ENCODE results near the gene MGMT. TPM values are rescaled to one million over a fixed set of nuclear protein-coding genes. Genes with fewer than 3 reads are reported as not detected.

The MGMT gene
- total and polyA plus RNA-seq, 9 of the 15 experiments (the other 6 are each of a cell fraction or from before 2014, with no cell fraction given) = 0.03 to 0.29 (median 0.11) TPM; not detected in 4

GRCh38 chr10:129728905-129729795 is 262.1 kb downstream of the MGMT start:
- Histone ChIP-seq H3K27me3 (ENCODE audit: control insufficient read depth in 2 of 2, insufficient read depth in 2 of 2, low read length in 2 of 2) (0 out of 5 replicates have a peak, but pooled peaks cover 0 to 5% of the 10 kb centered on the region in 2 experiments), H2AFZ (ENCODE audit: low read depth, low read length) (no peak overlapping the region), H3K4me1 (replicated peaks in 1 of 2; ENCODE audit: control insufficient read depth in 2 of 2, insufficient read depth in 2 of 2, low read length in 2 of 2) (no peaks in the 10 kb centered on the region), H3K27ac (ENCODE audit: extremely low read depth, low read depth, low read length) (no peak overlapping the region), H4K20me1 (replicated peaks; ENCODE audit: control insufficient read depth, insufficient read depth, low read length) (no peaks in the 10 kb centered on the region), H3K9me3 (replicated peaks; ENCODE audit: control insufficient read depth, insufficient read depth, low read depth, low read length) (no peaks in the 10 kb centered on the region), H3K9ac (ENCODE audit: insufficient read depth in 1 of 2, low read depth in 2 of 2, low read length in 2 of 2) (no peak overlapping the region), H3K4me2 (ENCODE audit: insufficient read depth, low read length) (no peak overlapping the region), H3K36me3 (ENCODE audit: control insufficient read depth, insufficient read depth, low read length) (no peaks in the 10 kb centered on the region), H3K4me3 (no peak overlapping the region), H3K79me2 (ENCODE audit: control insufficient read depth, insufficient read depth, low read length) (no peaks in the 10 kb centered on the region), H3K9me1 (ENCODE audit: control insufficient read depth, insufficient read depth, low read length) (no peaks in the 10 kb centered on the region)
- FAIRE-seq = no peak
- in situ Hi-C loops (cut with MboI) (no loop called here), intact Hi-C loops (cut with micrococcal nuclease) (no loop called here)
- TF ChIP-seq MLX (CRISPR knock-in tag; conservative IDR thresholded peaks at IDR 0.05) (no peak), BRF1 (IDR thresholded peaks at IDR 0.05; ENCODE audit: borderline replicate concordance, extremely low read depth, insufficient read length) (no peak)
- WGBS (ENCODE audit: insufficient coverage, low coverage, missing lambda C conversion rate) = 0% methylated on average over 13 of the region's 21 CpGs
- no peak for DNase-seq (ENCODE audit: extremely low read depth in 1 of 4, low spot score in 3 of 4)
- POLR2A ChIA-PET = no interaction called here
- CTCF ChIA-PET (ENCODE audit: low intra/inter-chr PET ratio) = no interaction called here
- BruUV-seq (replicated peaks) = no TSS peak
- ATAC-seq = no peak

Data from K562 (cell line).